ENCODE measurements around the gene IL36A. TPM values are rescaled to one million over a fixed set of nuclear protein-coding genes. Genes with fewer than 3 reads are reported as not detected.

Gene IL36A
- total RNA-seq, 1 experiment from 2014 or later = not detected

- H3K4me1 Mint-ChIP-seq (ENCODE audit: low read depth, unreplicated experiment) = no peaks in the 10 kb centered on the region
- BruUV-seq (replicated peaks) = no TSS peak
- intact Hi-C loops (cut with micrococcal nuclease; ENCODE audit: unreplicated experiment) = no loop called here
Measured at GRCh38 chr2:112985090-112985489, 20.2 kb upstream of the IL36A start.

GRCh38 chr2:112989611-112990010, 15.6 kb upstream of the IL36A start:
- BruUV-seq (replicated peaks) = no TSS peak
- Mint-ChIP-seq H3K9me3 (ENCODE audit: low read depth, unreplicated experiment) (peaks cover 4% of the 10 kb centered on the region), H3K27me3 (ENCODE audit: unreplicated experiment) (peaks cover 14% of the 10 kb centered on the region), H3K4me1 (ENCODE audit: low read depth, unreplicated experiment) (no peaks in the 10 kb centered on the region), H3K4me3 (ENCODE audit: low read depth, unreplicated experiment) (no peak overlapping the region), H3K27ac (ENCODE audit: unreplicated experiment) (no peak overlapping the region), H3K36me3 (ENCODE audit: insufficient read depth, unreplicated experiment) (no peaks in the 10 kb centered on the region)
- TF ChIP-seq CTCF (IDR thresholded peaks at IDR 0.05; ENCODE audit: unreplicated experiment) = no peak
- no peak for DNase-seq
- intact Hi-C loops (cut with micrococcal nuclease; ENCODE audit: unreplicated experiment) = no loop called here
- CTCF ChIA-PET = no interaction called here

More at GRCh38 chr2:112985090-112985489, 20.2 kb upstream of the IL36A start:
- no peak overlapping the region for H3K27ac Mint-ChIP-seq (ENCODE audit: unreplicated experiment)
- no peak for DNase-seq
- CTCF ChIA-PET = interaction anchor here (1.6 kb wide), 1 partner anchor 26 kb away, joined by 4 read pairs; no protein-coding TSS in a partner anchor
- no peaks in the 10 kb centered on the region for H3K36me3 Mint-ChIP-seq (ENCODE audit: insufficient read depth, unreplicated experiment)
- H3K27me3 Mint-ChIP-seq (ENCODE audit: unreplicated experiment) = no peaks in the 10 kb centered on the region
- no peaks in the 10 kb centered on the region for H3K9me3 Mint-ChIP-seq (ENCODE audit: low read depth, unreplicated experiment)
- no peak overlapping the region for H3K4me3 Mint-ChIP-seq (ENCODE audit: low read depth, unreplicated experiment)
- no peak for TF ChIP-seq CTCF (IDR thresholded peaks at IDR 0.05; ENCODE audit: unreplicated experiment)

GRCh38 chr2:112993831-112994230, 11.4 kb upstream of the IL36A start:
- CTCF ChIA-PET = no interaction called here
- Mint-ChIP-seq H3K36me3 (ENCODE audit: insufficient read depth, unreplicated experiment) (no peaks in the 10 kb centered on the region), H3K27ac (ENCODE audit: unreplicated experiment) (no peak overlapping the region), H3K27me3 (ENCODE audit: unreplicated experiment) (peaks cover 14% of the 10 kb centered on the region), H3K4me1 (ENCODE audit: low read depth, unreplicated experiment) (no peaks in the 10 kb centered on the region), H3K9me3 (ENCODE audit: low read depth, unreplicated experiment) (peaks cover 4% of the 10 kb centered on the region), H3K4me3 (ENCODE audit: low read depth, unreplicated experiment) (no peak overlapping the region)
- no peak for DNase-seq
- no peak for TF ChIP-seq CTCF (IDR thresholded peaks at IDR 0.05; ENCODE audit: unreplicated experiment)
- no TSS peak for BruUV-seq (replicated peaks)
- intact Hi-C loops (cut with micrococcal nuclease; ENCODE audit: unreplicated experiment) = no loop called here

GRCh38 chr2:112994648-112995047, 10.6 kb upstream of the IL36A start:
- BruUV-seq (replicated peaks) = no TSS peak
- intact Hi-C loops (cut with micrococcal nuclease; ENCODE audit: unreplicated experiment) = no loop called here
- Mint-ChIP-seq H3K9me3 (ENCODE audit: low read depth, unreplicated experiment) (peaks cover 6% of the 10 kb centered on the region), H3K4me3 (ENCODE audit: low read depth, unreplicated experiment) (no peak overlapping the region), H3K36me3 (ENCODE audit: insufficient read depth, unreplicated experiment) (no peaks in the 10 kb centered on the region), H3K27ac (ENCODE audit: unreplicated experiment) (no peak overlapping the region), H3K27me3 (ENCODE audit: unreplicated experiment) (peaks cover 14% of the 10 kb centered on the region), H3K4me1 (ENCODE audit: low read depth, unreplicated experiment) (no peaks in the 10 kb centered on the region)
- TF ChIP-seq CTCF (IDR thresholded peaks at IDR 0.05; ENCODE audit: unreplicated experiment) = no peak
- DNase-seq = no peak
- CTCF ChIA-PET = no interaction called here
